Muscle layer of duodenum (tissue), 2 donors: ENCODE results near the gene TRAF3.

Experiments used
- H3K27ac ChIP-seq: one replicate; pipeline ENCODE4 v1.7.0; 2013; ENCODE audit warnings: mild to moderate bottlenecking, low read length
- H3K27me3 ChIP-seq: one replicate; pipeline ENCODE4 v1.7.0; 2013; ENCODE audit warnings: low read depth, mild to moderate bottlenecking, control low read depth, low read length
- H3K36me3 ChIP-seq, 2 donors: one replicate each; pipeline ENCODE4 v1.7.0; 2013; ENCODE audit warnings: low read length in 2 of 2, control low read depth in 1 of 2, mild to moderate bottlenecking in 1 of 2; ENCODE audit not compliant: insufficient read depth in 2 of 2, control insufficient read depth in 1 of 2
- H3K4me1 ChIP-seq, 2 donors: one replicate each; pipeline ENCODE4 v1.7.0; 2013; ENCODE audit warnings: low read length in 2 of 2, mild to moderate bottlenecking in 2 of 2, control low read depth in 1 of 2, moderate library complexity in 1 of 2; ENCODE audit not compliant: insufficient read depth in 2 of 2, control insufficient read depth in 1 of 2
- H3K4me3 ChIP-seq, 2 donors: one replicate each; pipeline ENCODE4 v1.7.0; 2013; ENCODE audit warnings: low read length in 2 of 2, low read depth in 1 of 2, mild to moderate bottlenecking in 1 of 2
- H3K9me3 ChIP-seq, 2 donors: one replicate each; pipeline ENCODE4 v1.7.0; 2013; ENCODE audit warnings: low read length in 2 of 2, control low read depth in 1 of 2, mild to moderate bottlenecking in 1 of 2; ENCODE audit not compliant: control insufficient read depth in 1 of 2
- donor health status: healthy.

Gene TRAF3

DNA sequence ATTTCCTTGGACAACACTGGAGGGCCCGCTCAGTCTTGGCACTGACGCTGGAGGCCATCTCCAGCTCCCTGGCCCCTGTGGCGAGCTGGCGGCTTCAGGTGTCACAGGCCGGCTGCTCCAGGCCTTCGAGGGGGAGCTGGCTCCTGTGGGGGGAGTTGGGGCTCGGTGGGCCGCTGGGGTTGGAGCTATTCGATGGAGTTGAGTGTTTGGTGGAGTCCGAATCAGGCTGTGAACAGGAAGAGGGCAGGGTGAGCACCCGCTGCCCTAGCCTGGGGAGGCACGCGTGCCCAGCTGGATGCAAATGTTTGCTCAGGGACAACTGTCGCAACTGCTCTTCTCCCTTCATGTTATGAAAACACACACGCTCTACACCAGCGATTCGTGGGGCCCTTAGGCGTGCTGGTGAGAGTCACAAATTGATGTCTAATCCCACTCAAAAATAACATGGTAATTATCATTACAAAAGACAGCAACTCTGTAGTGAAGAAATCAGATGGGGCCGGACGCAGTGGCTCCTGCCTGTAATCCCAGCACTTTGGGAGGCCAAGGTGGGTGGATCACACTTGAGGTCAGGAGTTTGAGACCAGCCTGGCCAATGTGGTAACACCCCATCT lies 156.5 kb downstream of the TRAF3 start:
- H3K36me3 ChIP-seq = peaks cover 19 to 34% of the 10 kb centered on the region in 2 donors
- H3K27me3 ChIP-seq = peaks cover 8% of the 10 kb centered on the region
- H3K27ac ChIP-seq = no peak overlapping the region
- H3K9me3 ChIP-seq = no peaks in the 10 kb centered on the region
- peaks cover 0 to 19% of the 10 kb centered on the region in 2 donors for H3K4me1 ChIP-seq
- no peak overlapping the region for H3K4me3 ChIP-seq

DNA sequence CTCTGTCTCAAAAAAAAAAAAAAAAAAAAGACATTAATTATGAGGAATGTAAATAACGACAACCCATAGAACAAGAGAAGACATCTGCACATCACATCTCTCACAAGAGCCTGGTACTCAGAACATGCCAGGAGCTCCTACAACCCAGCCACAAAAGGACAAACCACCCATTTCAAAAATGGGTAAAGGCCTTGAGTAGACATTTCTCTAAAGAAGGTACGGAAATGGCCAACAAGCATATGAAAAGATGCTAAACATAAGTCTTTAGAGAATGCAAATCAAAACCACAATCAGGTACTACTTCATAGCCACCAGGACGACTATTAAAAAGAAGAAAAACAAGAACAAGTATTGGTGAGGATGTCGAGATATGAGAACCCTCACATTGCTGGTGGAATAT lies 158.5 kb downstream of the TRAF3 start:
- H3K27me3 ChIP-seq = no peaks in the 10 kb centered on the region
- peaks cover 19 to 50% of the 10 kb centered on the region in 2 donors for H3K36me3 ChIP-seq
- no peaks in the 10 kb centered on the region for H3K9me3 ChIP-seq

DNA sequence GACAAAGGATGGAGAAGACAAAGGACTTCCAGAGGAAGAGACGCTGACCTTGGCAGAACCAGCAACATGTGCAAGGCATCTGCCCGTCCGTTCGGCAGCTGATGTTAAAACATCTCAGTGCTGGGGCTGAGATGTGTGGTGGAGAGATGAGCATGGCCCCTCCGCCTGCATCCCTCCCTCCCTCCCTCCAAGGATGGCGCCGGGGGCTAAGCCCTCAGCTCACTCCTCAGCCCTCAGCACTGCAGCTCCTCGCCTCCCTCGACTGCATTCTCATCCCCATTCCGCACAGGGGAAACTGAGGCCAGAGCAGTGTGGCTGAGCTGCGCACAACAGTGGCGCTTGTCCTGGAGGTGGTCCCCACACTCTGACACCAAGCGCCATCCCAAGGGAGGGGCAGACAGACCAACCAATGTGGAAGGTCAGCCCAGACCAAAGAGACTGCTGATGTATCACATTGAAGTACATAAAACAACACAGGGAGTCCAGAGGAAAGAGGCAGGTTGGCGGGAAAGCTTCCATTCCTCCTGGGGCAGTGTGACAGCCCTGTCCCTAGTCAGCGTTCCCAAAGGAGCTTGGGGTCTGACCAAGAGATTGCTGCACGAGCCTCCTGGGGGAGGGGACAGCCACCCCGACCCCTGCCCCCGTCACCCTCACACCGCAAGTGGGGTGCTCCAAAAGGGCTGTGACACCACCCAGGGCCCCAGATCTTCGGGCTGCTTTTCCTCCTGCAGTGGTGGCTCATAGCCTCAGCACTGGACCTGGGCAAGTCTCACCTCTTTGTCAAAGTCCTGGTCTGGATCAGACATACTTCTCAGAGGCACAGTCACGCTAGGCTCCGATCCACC lies 160.3 kb downstream of the TRAF3 start:
- Histone ChIP-seq H3K27ac (no peak overlapping the region), H3K4me1 (peaks cover 0 to 19% of the 10 kb centered on the region in 2 donors), H3K36me3 (peaks cover 27 to 68% of the 10 kb centered on the region in 2 donors), H3K4me3 (no peak overlapping the region), H3K9me3 (no peaks in the 10 kb centered on the region), H3K27me3 (no peaks in the 10 kb centered on the region)

More for the DNA sequence above, 158.5 kb downstream of the TRAF3 start:
- Histone ChIP-seq H3K27ac (no peak overlapping the region), H3K4me1 (peaks cover 0 to 6% of the 10 kb centered on the region in 2 donors), H3K4me3 (no peak overlapping the region)

DNA sequence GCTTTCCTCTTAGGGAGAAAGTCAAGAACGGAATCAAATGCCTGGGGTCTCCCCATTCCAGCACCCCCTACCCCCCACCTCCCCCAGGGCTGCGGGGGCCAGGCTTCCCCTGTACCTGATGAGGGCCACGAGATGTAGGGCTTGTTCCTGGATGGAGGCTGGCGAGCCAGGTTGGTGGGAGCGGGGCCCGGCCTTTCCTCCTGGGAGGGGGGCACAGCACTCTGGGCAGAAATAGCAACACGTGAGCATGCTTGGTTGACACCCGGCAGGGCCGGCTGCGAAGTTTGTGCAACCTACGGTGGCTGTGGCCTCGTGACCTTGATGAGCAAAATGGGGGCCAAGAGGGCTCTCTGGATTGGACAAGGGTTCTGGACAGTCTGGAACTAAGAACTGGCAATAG lies 160.9 kb downstream of the TRAF3 start:
- H3K27ac ChIP-seq = no peak overlapping the region
- peaks cover 26 to 69% of the 10 kb centered on the region in 2 donors for H3K36me3 ChIP-seq
- H3K4me1 ChIP-seq = peaks cover 0 to 19% of the 10 kb centered on the region in 2 donors
- H3K4me3 ChIP-seq = no peak overlapping the region
- H3K9me3 ChIP-seq = no peaks in the 10 kb centered on the region
- no peaks in the 10 kb centered on the region for H3K27me3 ChIP-seq

DNA sequence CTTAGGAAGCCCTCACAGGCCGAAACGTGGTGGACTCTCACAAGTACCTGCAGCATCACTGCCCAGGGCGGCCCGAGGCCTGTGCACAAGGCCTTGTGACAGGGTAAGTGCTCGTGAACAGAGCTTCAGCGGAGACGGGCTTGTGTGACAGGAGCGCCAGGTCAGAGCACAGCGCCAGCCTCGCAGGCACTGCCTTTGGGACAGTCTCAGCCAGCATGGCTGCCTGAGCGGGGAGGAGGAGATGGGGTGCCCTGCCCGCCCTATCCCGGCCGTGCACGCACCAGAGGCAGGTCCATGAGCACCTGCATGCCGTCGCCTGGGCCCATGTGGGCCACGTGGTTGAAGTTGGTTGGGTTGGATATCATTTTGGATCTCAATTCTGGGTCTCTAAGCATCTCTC lies 162.1 kb downstream of the TRAF3 start:
- no peak overlapping the region for H3K4me3 ChIP-seq
- no peak overlapping the region for H3K27ac ChIP-seq
- H3K4me1 ChIP-seq = peaks cover 0 to 19% of the 10 kb centered on the region in 2 donors
- H3K36me3 ChIP-seq = peaks cover 34 to 72% of the 10 kb centered on the region in 2 donors
- no peaks in the 10 kb centered on the region for H3K9me3 ChIP-seq
- H3K27me3 ChIP-seq = no peaks in the 10 kb centered on the region

DNA sequence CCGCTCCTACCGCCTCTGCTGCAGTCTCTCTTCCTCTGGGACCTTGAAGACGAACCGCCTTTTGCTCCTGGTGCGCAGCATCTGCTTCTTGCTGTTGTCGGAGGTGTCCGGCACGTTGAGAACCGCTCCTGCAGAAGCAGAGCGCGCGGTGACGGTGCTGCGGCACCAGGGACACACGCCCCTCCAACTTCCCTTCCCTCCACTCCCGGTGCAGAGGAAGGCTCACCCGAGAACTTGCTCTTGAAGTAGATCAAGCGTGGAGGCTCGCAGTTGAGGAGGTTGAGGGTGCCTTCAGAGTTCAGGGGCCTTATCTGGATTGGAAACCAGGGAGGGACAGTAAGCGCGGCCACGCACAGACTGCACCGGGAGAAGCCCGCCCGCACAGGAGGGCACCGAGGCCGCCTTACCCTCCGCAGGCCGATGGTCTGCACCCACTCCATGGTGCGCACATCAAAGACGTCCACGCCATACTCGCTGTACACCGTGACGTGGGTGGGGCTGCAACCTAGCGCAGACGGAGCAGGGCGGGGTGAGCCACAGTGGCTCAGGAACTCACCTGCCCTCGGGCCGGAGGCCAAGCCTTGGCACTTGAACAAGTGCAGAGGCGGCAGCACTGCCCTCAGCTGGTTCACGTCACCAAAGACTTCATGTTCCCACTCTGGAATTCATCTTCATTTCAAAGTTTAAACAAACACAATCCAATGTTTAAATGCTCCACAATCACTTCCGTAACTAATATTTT lies 162.7 kb downstream of the TRAF3 start:
- no peak overlapping the region for H3K27ac ChIP-seq
- no peak overlapping the region for H3K4me3 ChIP-seq
- peaks cover 0 to 19% of the 10 kb centered on the region in 2 donors for H3K4me1 ChIP-seq
- no peaks in the 10 kb centered on the region for H3K27me3 ChIP-seq
- peaks cover 34 to 79% of the 10 kb centered on the region in 2 donors for H3K36me3 ChIP-seq
- no peaks in the 10 kb centered on the region for H3K9me3 ChIP-seq

DNA sequence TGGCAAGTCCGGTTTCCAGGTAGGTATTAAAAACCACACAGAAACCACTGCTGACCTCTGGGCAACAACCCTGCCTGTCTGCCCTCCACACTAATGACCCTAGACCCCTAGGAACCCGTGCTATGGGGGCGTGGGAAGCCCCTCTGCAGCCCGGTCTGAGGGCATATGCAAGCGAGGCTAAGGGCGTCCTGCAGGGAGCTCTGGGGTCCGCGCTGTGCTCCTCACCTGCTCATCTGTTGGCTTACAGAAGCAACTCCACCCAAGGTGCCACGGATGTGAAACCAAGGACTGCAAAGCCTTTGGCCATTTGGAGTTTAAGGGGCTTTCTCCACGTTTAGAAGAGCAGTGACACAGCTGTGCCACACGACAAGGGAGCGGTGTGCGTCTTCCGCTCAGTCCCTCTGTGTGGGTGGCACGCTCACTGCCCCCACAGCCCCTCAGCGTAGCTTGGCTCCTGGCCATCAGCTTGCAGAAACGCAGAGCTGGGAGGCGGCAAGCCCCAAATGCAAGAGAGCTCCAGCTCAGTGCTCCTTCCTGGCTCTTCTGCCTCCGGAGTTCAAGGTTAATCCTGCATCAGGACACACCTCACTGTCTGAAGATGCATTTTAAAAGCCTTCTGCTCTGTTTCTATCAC lies 163.6 kb downstream of the TRAF3 start:
- H3K27ac ChIP-seq = no peak overlapping the region

DNA sequence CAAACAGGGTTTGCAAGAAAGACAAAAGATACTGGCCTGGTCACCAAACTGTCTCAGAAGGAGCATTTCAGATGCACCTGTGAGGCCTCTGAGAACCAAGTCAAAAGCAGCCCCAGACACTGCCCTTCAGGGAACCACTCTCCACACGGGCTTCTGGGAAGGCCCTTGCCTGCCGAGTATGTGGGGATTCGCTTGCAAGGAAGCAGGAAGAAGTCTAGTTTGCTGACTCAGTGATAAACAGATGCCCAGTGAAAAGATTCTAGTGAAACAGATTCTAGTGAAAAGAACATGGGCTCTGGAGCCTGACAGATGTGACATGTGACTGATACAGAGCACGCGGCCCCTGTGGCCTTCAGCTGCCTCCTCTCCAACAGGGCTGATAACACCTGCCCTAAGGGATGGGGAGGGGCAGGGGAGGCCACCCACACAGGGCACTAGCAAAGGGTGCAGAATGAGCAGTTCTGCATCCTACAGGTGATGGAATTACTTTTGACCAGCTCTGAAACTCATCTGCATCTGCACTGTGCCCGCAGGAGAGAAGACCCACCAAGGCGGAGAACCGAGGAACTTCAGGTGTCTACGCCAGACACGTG lies 164.3 kb downstream of the TRAF3 start:
- no peak overlapping the region for H3K27ac ChIP-seq
- H3K4me3 ChIP-seq = no peak overlapping the region
- peaks cover 0 to 19% of the 10 kb centered on the region in 2 donors for H3K4me1 ChIP-seq
- peaks cover 42 to 87% of the 10 kb centered on the region in 2 donors for H3K36me3 ChIP-seq
- no peaks in the 10 kb centered on the region for H3K9me3 ChIP-seq
- H3K27me3 ChIP-seq = no peaks in the 10 kb centered on the region

More for the DNA sequence above, 163.6 kb downstream of the TRAF3 start:
- Histone ChIP-seq H3K4me3 (no peak overlapping the region), H3K27me3 (no peaks in the 10 kb centered on the region), H3K36me3 (peaks cover 42 to 86% of the 10 kb centered on the region in 2 donors), H3K4me1 (peaks cover 0 to 19% of the 10 kb centered on the region in 2 donors), H3K9me3 (no peaks in the 10 kb centered on the region)

DNA sequence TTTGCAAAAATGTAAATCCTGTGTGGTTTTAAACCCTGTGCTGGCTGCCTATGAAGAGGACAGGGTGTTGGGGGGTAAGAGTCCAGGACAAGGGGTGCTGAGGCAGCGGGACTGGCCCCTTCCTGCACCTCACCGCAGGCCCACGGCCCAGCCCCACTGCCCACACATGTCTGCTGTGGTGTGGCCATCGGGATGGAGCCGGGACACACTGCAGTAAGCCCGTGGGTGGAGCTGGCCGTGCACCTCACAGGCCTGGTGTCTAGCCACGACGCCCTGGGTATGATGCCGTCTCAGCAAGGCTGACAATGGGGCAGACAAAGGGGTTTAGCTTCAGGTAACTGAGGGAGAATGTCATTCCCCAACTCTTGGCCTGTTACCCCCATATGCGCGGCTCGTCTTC lies 164.8 kb downstream of the TRAF3 start:
- no peaks in the 10 kb centered on the region for H3K9me3 ChIP-seq
- H3K4me1 ChIP-seq = peaks cover 0 to 19% of the 10 kb centered on the region in 2 donors
- H3K27ac ChIP-seq = no peak overlapping the region
- H3K4me3 ChIP-seq = no peak overlapping the region
- H3K36me3 ChIP-seq = peaks cover 44 to 92% of the 10 kb centered on the region in 2 donors
- H3K27me3 ChIP-seq = no peaks in the 10 kb centered on the region

DNA sequence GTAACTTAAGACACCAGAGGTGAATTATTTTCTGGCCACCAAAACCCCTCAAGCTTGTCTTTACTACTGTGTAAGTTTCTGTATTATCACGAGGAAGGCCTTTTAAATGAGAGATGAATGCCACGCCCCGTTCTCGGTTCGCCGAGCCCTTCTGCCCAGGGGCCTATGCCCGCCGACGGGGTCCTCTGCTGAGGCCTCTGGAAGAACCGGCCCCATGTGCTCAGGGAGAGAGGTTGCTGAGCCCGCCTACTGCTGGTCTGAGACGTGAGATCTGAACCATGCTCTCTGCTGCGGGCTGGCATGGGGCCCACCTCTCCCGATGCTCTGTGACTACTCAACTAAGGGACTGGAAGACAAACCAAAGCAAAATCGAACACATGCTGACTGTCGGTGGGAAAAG lies 166.2 kb downstream of the TRAF3 start:
- Histone ChIP-seq H3K27ac (no peak overlapping the region), H3K36me3 (peaks cover 39 to 87% of the 10 kb centered on the region in 2 donors)

More for the DNA sequence above, 166.2 kb downstream of the TRAF3 start:
- Histone ChIP-seq H3K4me3 (no peak overlapping the region), H3K4me1 (peaks cover 0 to 19% of the 10 kb centered on the region in 2 donors), H3K27me3 (no peaks in the 10 kb centered on the region), H3K9me3 (no peaks in the 10 kb centered on the region)
